VCaP (cell line): ENCODE data around the gene SLC22A13.
"Not testable (repeated sequence)": the region's sequence is repeated elsewhere in the genome, so short reads cannot be mapped to it uniquely, and the experiment has no call there.

Experiments used
- H3K27ac ChIP-seq: fragments of 450-650 bp; 2 replicates; pipeline ENCODE4 v1.5.1; 2017
- CTCF ChIP-seq: fragments of 450-650 bp; conservative IDR thresholded peaks from 2 replicates; pipeline ENCODE4 v1.5.1; 2017; ENCODE audit warnings: mild to moderate bottlenecking, moderate library complexity

Gene SLC22A13

DNA sequence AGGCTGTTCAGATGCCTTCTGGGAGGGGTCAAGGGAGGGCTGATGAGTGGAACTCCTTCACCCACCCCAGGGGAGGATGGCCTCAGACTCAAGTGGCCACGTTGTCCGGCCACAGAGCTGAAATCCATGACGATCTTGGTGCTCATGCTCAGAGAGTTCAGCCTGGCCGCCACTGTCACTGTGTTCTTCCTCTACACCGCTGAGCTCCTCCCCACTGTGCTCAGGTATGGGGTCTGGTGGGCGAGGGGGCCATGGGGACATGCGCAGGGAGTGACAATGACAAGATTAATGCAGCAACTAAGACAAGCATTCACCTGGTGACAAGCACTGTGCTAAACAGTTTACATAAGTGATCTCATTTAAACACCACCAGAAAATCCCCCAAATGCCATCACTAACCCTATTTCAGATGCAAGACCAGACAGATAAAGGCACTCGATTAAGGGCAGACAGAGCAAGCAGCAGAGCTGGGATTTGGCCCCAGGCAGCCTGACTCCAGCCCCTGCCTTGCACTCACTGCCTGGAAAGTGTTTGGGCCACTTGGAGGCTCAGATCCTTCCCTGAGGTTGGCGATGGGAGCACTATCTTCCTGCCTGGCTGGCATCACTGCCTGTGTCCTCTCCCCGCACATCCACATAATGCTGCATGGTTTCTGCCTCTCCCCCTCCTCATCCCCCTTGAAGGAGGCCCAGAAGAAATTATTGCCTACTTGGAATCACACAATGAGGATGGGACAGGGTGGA, 50.0 kb downstream of the SLC22A13 start:
- H3K27ac ChIP-seq, result no peak overlapping the region
- no peak for TF ChIP-seq CTCF

- no peak overlapping the region for H3K27ac ChIP-seq
- no peak for TF ChIP-seq CTCF
Measured at GRCh38 chr3:38316356-38317191, 51.0 kb downstream of the SLC22A13 start.

GRCh38 chr3:38317192-38317759, 51.7 kb downstream of the SLC22A13 start:
- no peak for TF ChIP-seq CTCF
- H3K27ac ChIP-seq, result no peak overlapping the region

DNA sequence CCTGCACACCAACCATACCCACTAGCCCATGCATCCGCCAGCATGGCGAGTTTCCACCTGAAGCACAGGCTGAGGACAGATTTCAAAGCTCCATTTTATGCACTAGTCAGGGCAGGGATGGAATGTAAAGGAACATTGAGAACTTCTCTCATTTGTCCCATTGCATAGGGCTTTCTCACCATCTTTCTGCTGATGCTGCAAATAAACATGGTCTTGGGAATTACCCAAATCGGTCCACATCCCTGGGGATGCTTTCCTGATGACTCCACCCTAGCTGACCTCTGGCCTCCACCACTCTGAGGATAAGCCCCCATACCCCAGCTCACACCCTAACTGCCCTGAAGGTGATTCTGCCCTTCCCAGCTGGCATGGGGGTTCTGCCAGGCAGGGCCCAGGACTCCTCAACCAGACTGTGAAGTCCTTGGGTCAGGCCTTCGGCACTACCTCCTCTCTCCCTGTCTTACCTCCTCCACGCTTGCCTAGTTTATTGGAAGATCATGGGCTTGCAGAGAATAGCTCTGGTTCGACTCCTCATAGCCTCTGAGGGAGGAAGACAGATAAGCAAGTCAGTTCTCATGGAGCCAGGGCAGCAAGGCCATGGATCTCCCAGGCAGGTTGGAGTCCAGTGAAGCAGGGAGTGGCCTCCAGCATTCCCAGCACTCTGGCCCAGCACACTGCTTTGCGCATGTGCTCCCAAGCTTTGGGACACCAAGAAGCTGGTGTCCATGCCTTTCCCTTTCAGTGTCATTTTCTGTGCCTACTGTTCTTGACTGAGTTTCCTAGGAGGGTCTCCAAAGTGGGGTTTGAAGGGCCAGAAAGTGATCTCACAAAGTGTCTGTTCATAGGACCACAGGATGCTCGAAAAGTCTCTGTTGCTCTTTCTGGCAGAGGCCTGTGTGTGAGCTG, 53.4 kb downstream of the SLC22A13 start:
- TF ChIP-seq CTCF, result no peak
- no peak overlapping the region for H3K27ac ChIP-seq

DNA sequence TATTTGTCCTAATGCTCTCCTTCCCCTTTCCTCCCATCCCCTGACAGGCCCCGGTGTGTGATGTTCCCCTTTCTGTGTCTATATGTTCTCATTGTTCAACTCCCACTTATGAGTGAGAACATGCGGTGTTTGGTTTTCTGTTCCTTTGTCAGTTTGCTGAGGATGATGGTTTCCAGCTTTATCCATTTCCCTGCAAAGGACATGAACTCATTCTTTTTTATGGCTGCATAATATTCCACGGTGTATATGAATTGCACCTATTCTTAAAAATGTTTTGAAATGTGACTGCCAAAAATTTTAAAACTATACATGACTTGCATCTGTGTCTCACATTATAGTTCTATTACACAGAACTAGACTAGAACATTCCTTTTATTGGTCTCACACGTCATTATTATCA, 55.0 kb downstream of the SLC22A13 start:
- H3K27ac ChIP-seq, result not testable (repeated sequence)

- no peak for TF ChIP-seq CTCF
Measured at GRCh38 chr3:38323060-38323459, 57.4 kb downstream of the SLC22A13 start.

DNA sequence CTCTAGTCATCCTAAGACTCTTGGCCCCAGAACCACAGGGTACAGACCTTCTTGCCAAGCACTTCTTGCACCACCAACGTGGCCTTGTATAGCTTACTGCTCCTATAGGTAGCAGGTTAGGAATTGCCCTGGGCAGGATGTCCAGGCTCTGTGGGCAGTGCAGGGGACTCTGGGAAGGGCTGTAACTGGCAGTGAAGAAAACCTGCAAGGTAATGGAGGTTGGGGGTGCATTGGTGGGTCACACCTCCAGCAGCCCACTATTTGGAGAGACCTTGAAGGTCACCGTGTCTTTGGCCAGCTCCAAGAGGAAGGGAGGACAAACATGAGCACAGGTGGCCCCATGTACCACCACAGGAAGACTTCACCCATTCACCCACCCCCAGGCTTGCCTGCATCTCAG, 59.6 kb downstream of the SLC22A13 start:
- no peak overlapping the region for H3K27ac ChIP-seq
- no peak for TF ChIP-seq CTCF

More at GRCh38 chr3:38323060-38323459, 57.4 kb downstream of the SLC22A13 start:
- H3K27ac ChIP-seq, result no peak overlapping the region
